ENCODE results near the gene DLX4.

The DLX4 gene

GRCh38 chr17:49946964-49947584 lies 21.9 kb upstream of the DLX4 start:
- DNase-seq (ENCODE audit: low read depth): no peak

- no peak for DNase-seq (ENCODE audit: low read depth)
Measured at GRCh38 chr17:49949634-49950033, 19.4 kb upstream of the DLX4 start.

- no peak for DNase-seq (ENCODE audit: low read depth)
Measured at GRCh38 chr17:49951362-49952082, 17.5 kb upstream of the DLX4 start.

- DNase-seq (ENCODE audit: low read depth): peak; percentile 69
Measured at GRCh38 chr17:49952209-49952911, 16.6 kb upstream of the DLX4 start.

GRCh38 chr17:49952912-49953497 lies 16.0 kb upstream of the DLX4 start:
- no peak for DNase-seq (ENCODE audit: low read depth)

GRCh38 chr17:49955157-49955556 lies 13.8 kb upstream of the DLX4 start:
- DNase-seq (ENCODE audit: low read depth): no peak

- DNase-seq (ENCODE audit: low read depth): no peak
Measured at GRCh38 chr17:49956780-49957179, 12.2 kb upstream of the DLX4 start.

GRCh38 chr17:49957350-49957749 lies 11.6 kb upstream of the DLX4 start:
- DNase-seq (ENCODE audit: low read depth): no peak

- no peak for DNase-seq (ENCODE audit: low read depth)
Measured at GRCh38 chr17:49958723-49959122, 10.3 kb upstream of the DLX4 start.

GRCh38 chr17:49959183-49959935 lies 9.6 kb upstream of the DLX4 start:
- no peak for DNase-seq (ENCODE audit: low read depth)

- DNase-seq (ENCODE audit: low read depth): no peak
Measured at GRCh38 chr17:49962599-49963308, 6.2 kb upstream of the DLX4 start.

GRCh38 chr17:49963309-49963625 lies 5.7 kb upstream of the DLX4 start:
- no peak for DNase-seq (ENCODE audit: low read depth)

GRCh38 chr17:49963626-49964302 lies 5.2 kb upstream of the DLX4 start:
- DNase-seq (ENCODE audit: low read depth): no peak

GRCh38 chr17:49964303-49964768 lies 4.7 kb upstream of the DLX4 start:
- DNase-seq (ENCODE audit: low read depth): no peak

GRCh38 chr17:49964769-49965523 lies 4.0 kb upstream of the DLX4 start:
- DNase-seq (ENCODE audit: low read depth): no peak

- DNase-seq (ENCODE audit: low read depth): no peak
Measured at GRCh38 chr17:49965524-49965909, 3.5 kb upstream of the DLX4 start.

GRCh38 chr17:49966767-49967166 lies 2.2 kb upstream of the DLX4 start:
- DNase-seq (ENCODE audit: low read depth): no peak

- no peak for DNase-seq (ENCODE audit: low read depth)
Measured at GRCh38 chr17:49967205-49967604, 1.8 kb upstream of the DLX4 start.

GRCh38 chr17:49967621-49968404 lies 1.2 kb upstream of the DLX4 start:
- no peak for DNase-seq (ENCODE audit: low read depth)
